Heart left ventricle (tissue), 13 donors: ENCODE measurements around the gene CPT2.

ENCODE experiments used
- CTCF ChIP-seq, 12 donors: fragments of 200-600 bp; sonication (generic) in 4 of 12; IDR thresholded peaks; one replicate each; pipeline versions ENCODE4 v1.5.0 to v1.8.0; 2018 to 2022; ENCODE audit warnings: antibody characterized with exemption in 12 of 12, mild to moderate bottlenecking in 5 of 12
- POLR2A ChIP-seq, 2 donors: fragments of 450-650 bp; IDR thresholded peaks; one replicate each; pipeline ENCODE4 v1.6.1; 2017; ENCODE audit warnings: antibody characterized with exemption in 2 of 2, mild to moderate bottlenecking in 2 of 2, moderate library complexity in 2 of 2
- donor health status: ischemic (EF 13 %, LVEDD 7.1; RV severe dilation, severe dysfunction).
- donor health status: DM: no; HTN: yes; CAD: no.
- donor health status: DM: no; HTN: no; CAD: no.
- donor health status: ischemic (EF 25% LVEDD 6.9; RV normal size, moderate dysfunction).
- donor health status: ischemic (EF 25% LVEDD 5.7; RV mildly dilated, moderate dysfunction).
- donor health status: ischemic (EF 35%, LVEDD 5.7; RV mildly dilated, moderate dysfunction).
- donor health status: nonischemic (EF 11% LVEDD 7.7; RV severe dilation, severe dysfunction).
- donor health status: DM: yes; HTN: yes; CAD: no.
- donor health status: PGD.
- donor health status: ischemic (EF 29% LVEDD 5.4; RV normal size, mild dysfunction).
- donor health status: nonischemic (EF 23%, LVEDD 6.1; RV moderate dilation, normal function).

GRCh38 chr1:53220171-53220961 lies 23.7 kb downstream of the CPT2 start, which contains the start of gene CZIB:
- TF ChIP-seq CTCF (IDR thresholded peaks at IDR 0.05) (no peak), POLR2A (IDR thresholded peaks at IDR 0.05) (peak in 1 of 2 donors; percentile 92)
